ENCODE data around the gene FAM83C. TPM values are rescaled to one million over a fixed set of nuclear protein-coding genes. Genes with fewer than 3 reads are reported as not detected.

Gene FAM83C
- not detected in 2 replicates for total RNA-seq (2014; rRNA removed; shearing (Covaris generic))

- Histone ChIP-seq H3K9me3 (replicated peaks) (no peaks in the 10 kb centered on the region), H3K27me3 (replicated peaks) (no peaks in the 10 kb centered on the region), H3K4me3 (no peak within 1 kb of the TSS), H3K36me3 (no peaks in the 10 kb centered on the region), H3K4me1 (replicated peaks) (no peaks in the 10 kb centered on the region), H3K27ac (no peak within 1 kb of the TSS)
- DNase-seq (ENCODE audit: low read depth in 1 of 2, low spot score in 2 of 2), result no peak
These were observed at the start of gene FAM83C for GRCh38 chr20:35291654-35292503. FAM83C (minus strand) TSS chr20:35292425; CDS start chr20:35292304, 121 bp downstream.

- no peaks in the 10 kb centered on the region for H3K9me3 ChIP-seq (replicated peaks)
- no peak overlapping the region for H3K27ac ChIP-seq
- H3K4me1 ChIP-seq (replicated peaks), result peaks cover 16% of the 10 kb centered on the region
- DNase-seq (ENCODE audit: low read depth in 1 of 2, low spot score in 2 of 2), result no peak
- no peak overlapping the region for H3K4me3 ChIP-seq
- peaks cover 22% of the 10 kb centered on the region for H3K36me3 ChIP-seq
- H3K27me3 ChIP-seq (replicated peaks), result no peaks in the 10 kb centered on the region
These were observed 49.3 kb upstream of the FAM83C start for GRCh38 chr20:35341366-35342028.

GRCh38 chr20:35340436-35340835, 48.2 kb upstream of the FAM83C start:
- no peak overlapping the region for H3K27ac ChIP-seq
- H3K9me3 ChIP-seq (replicated peaks), result no peaks in the 10 kb centered on the region
- H3K27me3 ChIP-seq (replicated peaks), result no peaks in the 10 kb centered on the region
- no peak overlapping the region for H3K4me3 ChIP-seq
- peaks cover 16% of the 10 kb centered on the region for H3K4me1 ChIP-seq (replicated peaks)
- H3K36me3 ChIP-seq, result peaks cover 11% of the 10 kb centered on the region
- no peak for DNase-seq (ENCODE audit: low read depth in 1 of 2, low spot score in 2 of 2)

GRCh38 chr20:35339636-35340035, 47.4 kb upstream of the FAM83C start:
- Histone ChIP-seq H3K27ac (no peak overlapping the region), H3K9me3 (replicated peaks) (no peaks in the 10 kb centered on the region), H3K36me3 (peaks cover 7% of the 10 kb centered on the region), H3K4me1 (replicated peaks) (peaks cover 16% of the 10 kb centered on the region), H3K27me3 (replicated peaks) (no peaks in the 10 kb centered on the region), H3K4me3 (no peak overlapping the region)
- no peak for DNase-seq (ENCODE audit: low read depth in 1 of 2, low spot score in 2 of 2)

- Histone ChIP-seq H3K27ac (peak overlapping the region; percentile 5; the same call in 1 of the 2 replicates), H3K4me3 (no peak overlapping the region), H3K4me1 (replicated peaks) (peaks cover 19% of the 10 kb centered on the region), H3K9me3 (replicated peaks) (no peaks in the 10 kb centered on the region), H3K27me3 (replicated peaks) (no peaks in the 10 kb centered on the region), H3K36me3 (peaks cover under 1% of the 10 kb centered on the region)
- peak in 1 of 2 experiments; percentile 75 for DNase-seq (ENCODE audit: low read depth in 1 of 2, low spot score in 2 of 2)
These were observed 46.8 kb upstream of the FAM83C start for GRCh38 chr20:35339007-35339406.

GRCh38 chr20:35334311-35335101, 42.3 kb upstream of the FAM83C start:
- H3K4me3 ChIP-seq, result no peak overlapping the region
- no peaks in the 10 kb centered on the region for H3K9me3 ChIP-seq (replicated peaks)
- H3K36me3 ChIP-seq, result peaks cover 3% of the 10 kb centered on the region
- H3K4me1 ChIP-seq (replicated peaks), result peaks cover 25% of the 10 kb centered on the region
- no peaks in the 10 kb centered on the region for H3K27me3 ChIP-seq (replicated peaks)
- no peak overlapping the region for H3K27ac ChIP-seq
- DNase-seq (ENCODE audit: low read depth in 1 of 2, low spot score in 2 of 2), result no peak

GRCh38 chr20:35333606-35334005, 41.4 kb upstream of the FAM83C start:
- no peak for DNase-seq (ENCODE audit: low read depth in 1 of 2, low spot score in 2 of 2)
- Histone ChIP-seq H3K27me3 (replicated peaks) (no peaks in the 10 kb centered on the region), H3K4me3 (no peak overlapping the region), H3K4me1 (replicated peaks) (peaks cover 22% of the 10 kb centered on the region), H3K9me3 (replicated peaks) (no peaks in the 10 kb centered on the region), H3K27ac (no peak overlapping the region), H3K36me3 (peaks cover 3% of the 10 kb centered on the region)

- peaks cover 3% of the 10 kb centered on the region for H3K36me3 ChIP-seq
- no peaks in the 10 kb centered on the region for H3K27me3 ChIP-seq (replicated peaks)
- H3K9me3 ChIP-seq (replicated peaks), result no peaks in the 10 kb centered on the region
- no peak overlapping the region for H3K27ac ChIP-seq
- peaks cover 17% of the 10 kb centered on the region for H3K4me1 ChIP-seq (replicated peaks)
- no peak for DNase-seq (ENCODE audit: low read depth in 1 of 2, low spot score in 2 of 2)
- H3K4me3 ChIP-seq, result no peak overlapping the region
These were observed 40.4 kb upstream of the FAM83C start for GRCh38 chr20:35332540-35333200.

GRCh38 chr20:35329435-35330139, 37.4 kb upstream of the FAM83C start:
- no peaks in the 10 kb centered on the region for H3K27me3 ChIP-seq (replicated peaks)
- no peaks in the 10 kb centered on the region for H3K9me3 ChIP-seq (replicated peaks)
- no peak overlapping the region for H3K27ac ChIP-seq
- H3K4me1 ChIP-seq (replicated peaks), result peaks cover 29% of the 10 kb centered on the region
- H3K4me3 ChIP-seq, result no peak overlapping the region
- DNase-seq (ENCODE audit: low read depth in 1 of 2, low spot score in 2 of 2), result peak; percentile 70 to 74
- peaks cover 10% of the 10 kb centered on the region for H3K36me3 ChIP-seq

- Histone ChIP-seq H3K27ac (no peak overlapping the region), H3K4me3 (no peak overlapping the region), H3K27me3 (replicated peaks) (no peaks in the 10 kb centered on the region), H3K36me3 (peaks cover 10% of the 10 kb centered on the region), H3K9me3 (replicated peaks) (no peaks in the 10 kb centered on the region), H3K4me1 (replicated peaks) (peaks cover 22% of the 10 kb centered on the region)
- no peak for DNase-seq (ENCODE audit: low read depth in 1 of 2, low spot score in 2 of 2)
These were observed 36.5 kb upstream of the FAM83C start for GRCh38 chr20:35328689-35329088.

GRCh38 chr20:35328095-35328685, 36.0 kb upstream of the FAM83C start:
- Histone ChIP-seq H3K9me3 (replicated peaks) (no peaks in the 10 kb centered on the region), H3K4me3 (no peak overlapping the region), H3K36me3 (peaks cover 10% of the 10 kb centered on the region), H3K27ac (no peak overlapping the region), H3K27me3 (replicated peaks) (no peaks in the 10 kb centered on the region), H3K4me1 (replicated peaks) (peaks cover 19% of the 10 kb centered on the region)
- no peak for DNase-seq (ENCODE audit: low read depth in 1 of 2, low spot score in 2 of 2)

- DNase-seq (ENCODE audit: low read depth in 1 of 2, low spot score in 2 of 2), result no peak
- Histone ChIP-seq H3K4me1 (replicated peaks) (peaks cover 19% of the 10 kb centered on the region), H3K4me3 (no peak overlapping the region), H3K9me3 (replicated peaks) (no peaks in the 10 kb centered on the region), H3K27me3 (replicated peaks) (no peaks in the 10 kb centered on the region), H3K27ac (no peak overlapping the region), H3K36me3 (peaks cover 9% of the 10 kb centered on the region)
These were observed 35.1 kb upstream of the FAM83C start for GRCh38 chr20:35327074-35327976.
